GM10266 (cell line): ENCODE measurements around the gene UGT2B7.
"Not testable (repeated sequence)": the region's sequence is repeated elsewhere in the genome, so short reads cannot be mapped to it uniquely, and the experiment has no call there.

ENCODE experiments used
- DNase-seq: peaks from one replicate; pipeline ENCODE4 v3.0.0; 2012; ENCODE audit errors: extremely low spot score
- CTCF ChIP-seq: IDR thresholded peaks from 2 replicates; pipeline ENCODE4 v1.5.1; 2012; ENCODE audit warnings: mild to moderate bottlenecking, low read depth; ENCODE audit not compliant: control insufficient read depth, insufficient read depth; ENCODE audit errors: missing control alignments

The UGT2B7 gene

GRCh38 chr4:69104719-69105275 is 8.5 kb downstream of the UGT2B7 start:
- no peak for TF ChIP-seq CTCF
- DNase-seq = no peak

- not testable (repeated sequence) for DNase-seq
These were observed 19.0 kb downstream of the UGT2B7 start for GRCh38 chr4:69115151-69115850.

DNA sequence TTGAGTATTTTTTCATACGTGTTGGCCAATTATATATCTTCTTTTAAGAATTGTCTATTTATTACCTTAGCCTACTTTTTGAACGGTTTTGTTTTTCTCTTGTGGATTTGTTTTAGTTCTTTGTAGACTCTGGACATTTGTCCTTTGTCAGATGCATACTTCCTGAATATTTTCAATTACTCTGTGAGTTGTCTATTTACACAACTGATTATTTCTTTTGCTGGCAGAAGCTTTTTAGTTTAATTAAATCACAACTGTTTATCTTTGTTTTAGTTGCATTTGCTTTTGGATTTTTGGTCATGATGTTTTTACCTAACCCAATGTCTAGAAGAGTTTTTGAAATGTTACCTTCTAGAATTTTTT is 19.6 kb downstream of the UGT2B7 start:
- DNase-seq = no peak
- TF ChIP-seq CTCF = no peak

DNA sequence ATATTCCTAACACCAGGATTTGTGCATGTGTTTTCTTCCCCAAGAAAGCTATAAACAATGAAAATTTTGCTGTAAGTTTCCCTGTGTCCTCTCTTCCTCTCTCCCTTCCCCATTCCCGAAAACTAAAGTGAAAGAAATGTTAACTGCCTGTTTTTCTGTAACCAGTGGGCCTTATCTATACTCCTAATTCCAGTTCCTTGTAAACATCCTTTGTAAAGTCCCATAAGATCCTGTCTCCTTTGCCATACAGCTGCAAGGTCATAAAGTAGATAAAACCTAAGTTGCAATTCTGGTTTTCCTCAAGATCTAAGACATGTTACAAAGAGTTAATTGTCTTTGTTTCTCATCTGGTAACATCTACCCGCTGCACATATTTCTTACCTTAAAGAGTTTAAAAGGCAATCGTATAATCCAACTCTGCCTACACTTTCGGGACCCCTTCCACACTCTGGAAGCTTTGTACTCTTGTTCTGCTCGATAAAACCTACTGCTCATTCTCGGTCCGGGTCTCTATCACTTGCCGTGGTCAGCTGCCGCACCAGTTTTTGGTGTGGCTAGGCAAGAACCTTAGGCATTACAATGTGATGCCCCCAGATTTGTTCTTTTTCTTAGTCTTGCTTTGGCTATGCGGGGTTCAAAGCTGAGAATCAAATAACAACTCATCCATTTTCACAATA is 20.5 kb downstream of the UGT2B7 start:
- DNase-seq = no peak
- no peak for TF ChIP-seq CTCF

- no peak for DNase-seq
- TF ChIP-seq CTCF = no peak
These were observed 24.6 kb downstream of the UGT2B7 start for GRCh38 chr4:69120870-69121269.

DNA sequence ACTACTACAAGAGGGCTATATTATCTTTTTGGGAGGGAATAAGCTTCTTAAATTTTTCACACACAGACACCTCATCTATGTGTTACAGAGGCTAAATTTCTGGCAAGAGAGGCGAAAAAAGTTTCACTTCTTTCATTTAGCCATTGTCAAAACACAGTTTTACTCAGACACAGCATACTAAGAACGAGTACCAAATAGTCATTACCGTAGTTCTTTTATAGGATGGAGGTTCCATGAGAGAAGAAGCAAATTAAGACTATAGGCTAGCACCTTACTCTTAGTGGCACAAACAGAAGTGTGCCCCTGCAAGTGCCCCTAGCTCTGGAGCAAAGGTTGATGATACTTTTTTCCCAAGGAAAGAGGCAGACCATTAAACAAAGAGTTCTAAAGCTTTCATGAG is 26.2 kb downstream of the UGT2B7 start:
- no peak for TF ChIP-seq CTCF
- no peak for DNase-seq

DNA sequence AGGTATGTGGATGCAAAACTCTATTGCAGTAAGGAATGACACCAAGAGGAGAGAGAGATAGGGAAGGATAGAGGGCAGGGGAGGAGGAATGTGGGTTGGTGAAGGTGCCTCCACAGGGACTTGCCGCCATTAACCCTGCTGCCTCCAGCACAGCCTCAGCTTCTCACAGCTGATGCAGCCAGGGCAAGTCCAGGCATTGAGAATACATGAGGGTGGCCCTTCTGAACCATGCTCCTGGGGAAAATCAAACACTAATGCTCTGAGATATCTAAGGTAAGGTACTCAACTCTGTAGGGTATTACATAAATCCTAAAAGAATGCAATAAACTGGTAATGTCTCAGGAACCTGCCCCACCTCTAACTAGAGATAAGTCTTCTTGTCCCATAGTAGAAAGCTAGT is 28.7 kb downstream of the UGT2B7 start:
- DNase-seq = no peak

More for the DNA sequence above, 28.7 kb downstream of the UGT2B7 start:
- TF ChIP-seq CTCF = no peak
